ENCODE measurements around the gene SELENOF. TPM values are rescaled to one million over a fixed set of nuclear protein-coding genes. Genes with fewer than 3 reads are reported as not detected.

SELENOF gene
- total and polyA plus RNA-seq, 2 of the 13 experiments (the other 11 are each of a cell fraction or from before 2014, with no cell fraction given): 133 to 163 TPM

DNA sequence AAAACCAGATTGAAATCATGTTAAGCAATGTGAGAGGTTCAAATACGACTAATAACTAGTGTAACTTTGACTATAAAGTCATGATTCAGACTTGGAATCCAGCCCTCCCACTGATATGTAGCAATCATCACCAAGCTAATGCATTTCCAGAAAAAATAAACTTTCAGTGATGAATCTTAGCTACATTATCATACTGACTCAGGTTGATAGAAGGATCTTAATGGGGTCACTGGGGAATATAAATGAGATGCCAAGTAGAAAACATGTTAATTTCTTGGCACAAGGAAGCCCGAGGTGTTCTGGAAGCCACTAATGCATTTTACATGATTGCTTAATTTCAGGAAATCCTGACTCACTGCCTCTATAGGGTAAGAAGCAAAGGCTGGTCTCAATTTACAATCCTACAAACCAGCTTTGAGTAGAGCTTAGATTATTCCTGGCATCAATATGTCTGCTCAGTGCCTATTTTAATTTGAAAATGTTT, 67.7 kb downstream of the SELENOF start (continued):
- TF ChIP-seq, protein P1, sequence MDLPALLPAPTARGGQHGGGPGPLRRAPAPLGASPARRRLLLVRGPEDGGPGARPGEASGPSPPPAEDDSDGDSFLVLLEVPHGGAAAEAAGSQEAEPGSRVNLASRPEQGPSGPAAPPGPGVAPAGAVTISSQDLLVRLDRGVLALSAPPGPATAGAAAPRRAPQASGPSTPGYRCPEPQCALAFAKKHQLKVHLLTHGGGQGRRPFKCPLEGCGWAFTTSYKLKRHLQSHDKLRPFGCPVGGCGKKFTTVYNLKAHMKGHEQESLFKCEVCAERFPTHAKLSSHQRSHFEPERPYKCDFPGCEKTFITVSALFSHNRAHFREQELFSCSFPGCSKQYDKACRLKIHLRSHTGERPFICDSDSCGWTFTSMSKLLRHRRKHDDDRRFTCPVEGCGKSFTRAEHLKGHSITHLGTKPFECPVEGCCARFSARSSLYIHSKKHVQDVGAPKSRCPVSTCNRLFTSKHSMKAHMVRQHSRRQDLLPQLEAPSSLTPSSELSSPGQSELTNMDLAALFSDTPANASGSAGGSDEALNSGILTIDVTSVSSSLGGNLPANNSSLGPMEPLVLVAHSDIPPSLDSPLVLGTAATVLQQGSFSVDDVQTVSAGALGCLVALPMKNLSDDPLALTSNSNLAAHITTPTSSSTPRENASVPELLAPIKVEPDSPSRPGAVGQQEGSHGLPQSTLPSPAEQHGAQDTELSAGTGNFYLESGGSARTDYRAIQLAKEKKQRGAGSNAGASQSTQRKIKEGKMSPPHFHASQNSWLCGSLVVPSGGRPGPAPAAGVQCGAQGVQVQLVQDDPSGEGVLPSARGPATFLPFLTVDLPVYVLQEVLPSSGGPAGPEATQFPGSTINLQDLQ (CRISPR knock-in tag; IDR thresholded peaks at IDR 0.05): no peak
- TF ChIP-seq YY1 (IDR thresholded peaks at IDR 0.05; ENCODE audit: insufficient read depth, insufficient replicate concordance, low read depth, low read length): no peak
- no peak for TF ChIP-seq RNF2 (conservative IDR thresholded peaks at IDR 0.05; ENCODE audit: low read depth)
- TF ChIP-seq SP4 (CRISPR knock-in tag; IDR thresholded peaks at IDR 0.05): no peak
- no peak for TF ChIP-seq ZKSCAN8 (CRISPR knock-in tag; IDR thresholded peaks at IDR 0.05; ENCODE audit: borderline replicate concordance)
- no peak for TF ChIP-seq SIN3B (IDR thresholded peaks at IDR 0.05; ENCODE audit: low read length)
- TF ChIP-seq ELF1 (CRISPR knock-in tag; IDR thresholded peaks at IDR 0.05): no peak

DNA sequence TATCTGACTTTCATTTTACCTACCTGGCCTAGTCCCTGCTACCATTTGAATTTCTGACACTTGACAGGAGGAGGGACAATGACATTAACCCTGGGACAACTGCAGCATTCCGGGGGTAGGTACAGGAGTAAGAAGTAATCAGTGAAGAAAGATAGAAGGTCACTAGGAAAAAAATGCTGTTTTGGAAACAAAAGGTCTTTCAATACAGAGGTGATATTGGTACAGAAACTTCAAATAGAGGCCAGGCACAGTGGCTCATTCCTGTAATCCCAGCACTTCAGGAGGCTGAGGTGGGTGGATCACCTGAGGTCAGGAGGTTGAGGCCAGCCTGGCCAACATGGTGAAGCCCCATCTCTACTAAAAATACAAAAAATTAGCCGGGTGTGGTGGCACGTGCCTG, 68.4 kb downstream of the SELENOF start:
- CTCF ChIA-PET (ENCODE audit: low intra/inter-chr PET ratio, low total read pairs): no interaction called here
- Histone ChIP-seq H3K36me3 (replicated peaks in 1 of 2; ENCODE audit: control insufficient read depth in 1 of 2, insufficient read depth in 2 of 2, low read length in 2 of 2) (no peaks in the 10 kb centered on the region), H3K4me1 (ENCODE audit: insufficient read depth, low read length) (peaks cover 25% of the 10 kb centered on the region), H3K27ac (ENCODE audit: extremely low read length, insufficient read depth, low read length) (no peak overlapping the region), H3K9me3 (ENCODE audit: low read length) (no peaks in the 10 kb centered on the region), H3K9ac (ENCODE audit: insufficient read depth, low read depth, low read length) (no peak overlapping the region), H3K4me3 (replicated peaks in 1 of 3; ENCODE audit: insufficient read depth in 1 of 3, low read depth in 2 of 3, low read length in 3 of 3) (no peak overlapping the region), H2AFZ (ENCODE audit: low read length) (no peak overlapping the region), H3K4me2 (ENCODE audit: low read depth, low read length) (no peak overlapping the region), H3K27me3 (ENCODE audit: control insufficient read depth in 1 of 2, insufficient read depth in 2 of 2, low read length in 2 of 2) (no peaks in the 10 kb centered on the region), H3K79me2 (ENCODE audit: insufficient read depth, low read length) (no peaks in the 10 kb centered on the region), H4K20me1 (ENCODE audit: insufficient read depth, low read length) (no peaks in the 10 kb centered on the region)
- no TSS peak for BruUV-seq (replicated peaks)
- peak; percentile 30; the same call in 1 of the 3 replicates for ATAC-seq
- in situ Hi-C loops (cut with HindIII; ENCODE audit: extremely low pct_ligation_motif_present, low pct_unique_long_range_greater_than_20kb): no loop called here
- peak; percentile 55 for DNase-seq (ENCODE audit: low spot score)
- TF ChIP-seq, protein P2, sequence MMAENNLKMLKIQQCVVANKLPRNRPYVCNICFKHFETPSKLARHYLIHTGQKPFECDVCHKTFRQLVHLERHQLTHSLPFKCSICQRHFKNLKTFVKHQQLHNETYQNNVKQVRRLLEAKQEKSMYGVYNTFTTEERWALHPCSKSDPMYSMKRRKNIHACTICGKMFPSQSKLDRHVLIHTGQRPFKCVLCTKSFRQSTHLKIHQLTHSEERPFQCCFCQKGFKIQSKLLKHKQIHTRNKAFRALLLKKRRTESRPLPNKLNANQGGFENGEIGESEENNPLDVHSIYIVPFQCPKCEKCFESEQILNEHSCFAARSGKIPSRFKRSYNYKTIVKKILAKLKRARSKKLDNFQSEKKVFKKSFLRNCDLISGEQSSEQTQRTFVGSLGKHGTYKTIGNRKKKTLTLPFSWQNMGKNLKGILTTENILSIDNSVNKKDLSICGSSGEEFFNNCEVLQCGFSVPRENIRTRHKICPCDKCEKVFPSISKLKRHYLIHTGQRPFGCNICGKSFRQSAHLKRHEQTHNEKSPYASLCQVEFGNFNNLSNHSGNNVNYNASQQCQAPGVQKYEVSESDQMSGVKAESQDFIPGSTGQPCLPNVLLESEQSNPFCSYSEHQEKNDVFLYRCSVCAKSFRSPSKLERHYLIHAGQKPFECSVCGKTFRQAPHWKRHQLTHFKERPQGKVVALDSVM (CRISPR knock-in tag; IDR thresholded peaks at IDR 0.05): peak; percentile 14; the same call in 1 of the 2 replicates
- TF ChIP-seq ZMAT5 (CRISPR knock-in tag; IDR thresholded peaks at IDR 0.05; ENCODE audit: borderline replicate concordance, low read depth) (no peak), ZFP41 (CRISPR knock-in tag; IDR thresholded peaks at IDR 0.05; ENCODE audit: borderline replicate concordance) (no peak), MAFG (CRISPR knock-in tag; IDR thresholded peaks at IDR 0.05) (no peak), ZMYM4 (CRISPR knock-in tag; IDR thresholded peaks at IDR 0.05) (0 out of 2 replicates have a peak, but pooled peaks have one; percentile 18), TCF7 (IDR thresholded peaks at IDR 0.05; ENCODE audit: low read depth) (peak; percentile 15; the same call in 1 of the 2 replicates), SOX13 (IDR thresholded peaks at IDR 0.05) (no peak), SOX13 (CRISPR knock-in tag; conservative IDR thresholded peaks at IDR 0.05 in 1 of 2, IDR thresholded peaks at IDR 0.05 in 1 of 2) (peak in 1 of 2 experiments; percentile 54; a peak in 2 of 4 replicates), NR2F6 (IDR thresholded peaks at IDR 0.05) (no peak; the same call in 1 of the 2 replicates), NR2F6 (CRISPR knock-in tag; IDR thresholded peaks at IDR 0.05) (0 out of 2 replicates have a peak, but pooled peaks have one; percentile 18), ZNF775 (CRISPR knock-in tag; IDR thresholded peaks at IDR 0.05; ENCODE audit: borderline replicate concordance) (no peak)
- POLR2A ChIA-PET: no interaction called here
- intact Hi-C loops (cut with micrococcal nuclease; ENCODE audit: unreplicated experiment): no loop called here
- FAIRE-seq: no peak
- WGBS (ENCODE audit: low lambda C conversion rate): 42% methylated on average over 3 of the region's 3 CpGs
